Neural crest cell (in vitro differentiated cells): ENCODE results near the gene LRIT3. TPM values are rescaled to one million over a fixed set of nuclear protein-coding genes. Genes with fewer than 3 reads are reported as not detected.
A peak's percentile ranks its signal among the peaks of the same experiment; 100 is the strongest.

ENCODE experiments used
- DNase-seq: peaks from one replicate; pipeline ENCODE4 v3.0.0; 2021; ENCODE audit warnings: low read depth, mixed read lengths, low spot score
- H3K27ac Mint-ChIP-seq: one replicate; pipeline ENCODE4 v1.8.0; 2021; ENCODE audit warnings: mild to moderate bottlenecking, mixed read lengths; ENCODE audit not compliant: unreplicated experiment
- H3K27me3 Mint-ChIP-seq: 2 replicates; pipeline ENCODE4 v1.8.0; 2021; ENCODE audit warnings: low read depth, mild to moderate bottlenecking, mixed read lengths
- H3K36me3 Mint-ChIP-seq: 2 replicates; pipeline ENCODE4 v1.8.0; 2021; ENCODE audit warnings: low read depth, mild to moderate bottlenecking, mixed read lengths
- H3K4me1 Mint-ChIP-seq: 2 replicates; pipeline ENCODE4 v1.8.0; 2021; ENCODE audit warnings: mixed read lengths
- H3K4me3 Mint-ChIP-seq: one replicate; pipeline ENCODE4 v1.8.0; 2021; ENCODE audit warnings: mild to moderate bottlenecking, mixed read lengths
- H3K9me3 Mint-ChIP-seq: 2 replicates; pipeline ENCODE4 v1.8.0; 2021; ENCODE audit warnings: mixed read lengths
- long read RNA-seq: library from polyadenylated mRNA; unstranded; transcript quantifications from one replicate; pipeline ENCODE4 v2.0.0, GENCODE V29; 2020
- total RNA-seq: library from RNA; stranded (reverse); gene quantifications from 2 replicates; pipeline ENCODE4 v1.2.1, GENCODE V29; 2021
- TF ChIP-seq, protein P1 (sequence below): fragments of 200-600 bp; sonication (generic); conservative IDR thresholded peaks from 2 replicates; pipeline ENCODE4 v1.5.0; 2021; ENCODE audit warnings: antibody characterized with exemption, mild to moderate bottlenecking

The LRIT3 gene
- total RNA-seq, result 0.14 and 0.19 TPM in 2 replicates
- long read RNA-seq, result 0 reads

DNA sequence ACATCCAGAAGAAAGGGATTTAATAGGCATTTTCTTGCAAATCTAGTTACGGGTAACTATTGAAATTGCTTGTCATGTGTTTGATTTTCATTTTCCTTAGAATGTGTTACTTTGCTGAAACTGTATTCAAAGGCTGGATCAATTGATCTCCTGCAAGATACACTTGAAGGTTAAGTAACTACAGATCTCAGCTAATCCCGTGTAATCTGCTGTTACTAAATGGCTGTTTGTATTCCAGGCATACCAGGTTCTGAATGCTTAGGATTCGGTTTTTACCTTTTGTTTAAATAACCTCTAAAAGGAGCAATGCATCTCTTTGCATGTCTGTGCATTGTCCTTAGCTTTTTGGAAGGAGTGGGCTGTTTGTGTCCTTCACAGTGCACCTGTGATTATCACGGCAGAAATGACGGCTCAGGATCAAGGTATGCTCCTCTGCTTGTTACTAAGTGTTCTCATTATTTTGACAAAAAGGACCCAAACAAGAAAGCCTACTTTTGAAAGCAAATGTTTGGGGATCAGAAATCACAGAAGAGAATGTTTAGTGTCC lies at the start of gene LRIT3:
LRIT3 (plus strand) TSS at position 212 of the 547 bp plus-strand sequence; CDS start at position 307, 95 bp downstream.
- DNase-seq, result no peak
- Mint-ChIP-seq H3K4me1 (peaks cover 20% of the 10 kb centered on the region), H3K9me3 (peaks cover under 1% of the 10 kb centered on the region), H3K27me3 (no peaks in the 10 kb centered on the region), H3K36me3 (peaks cover under 1% of the 10 kb centered on the region), H3K4me3 (no peak within 1 kb of the TSS), H3K27ac (no peak within 1 kb of the TSS)
- TF ChIP-seq, protein P1, sequence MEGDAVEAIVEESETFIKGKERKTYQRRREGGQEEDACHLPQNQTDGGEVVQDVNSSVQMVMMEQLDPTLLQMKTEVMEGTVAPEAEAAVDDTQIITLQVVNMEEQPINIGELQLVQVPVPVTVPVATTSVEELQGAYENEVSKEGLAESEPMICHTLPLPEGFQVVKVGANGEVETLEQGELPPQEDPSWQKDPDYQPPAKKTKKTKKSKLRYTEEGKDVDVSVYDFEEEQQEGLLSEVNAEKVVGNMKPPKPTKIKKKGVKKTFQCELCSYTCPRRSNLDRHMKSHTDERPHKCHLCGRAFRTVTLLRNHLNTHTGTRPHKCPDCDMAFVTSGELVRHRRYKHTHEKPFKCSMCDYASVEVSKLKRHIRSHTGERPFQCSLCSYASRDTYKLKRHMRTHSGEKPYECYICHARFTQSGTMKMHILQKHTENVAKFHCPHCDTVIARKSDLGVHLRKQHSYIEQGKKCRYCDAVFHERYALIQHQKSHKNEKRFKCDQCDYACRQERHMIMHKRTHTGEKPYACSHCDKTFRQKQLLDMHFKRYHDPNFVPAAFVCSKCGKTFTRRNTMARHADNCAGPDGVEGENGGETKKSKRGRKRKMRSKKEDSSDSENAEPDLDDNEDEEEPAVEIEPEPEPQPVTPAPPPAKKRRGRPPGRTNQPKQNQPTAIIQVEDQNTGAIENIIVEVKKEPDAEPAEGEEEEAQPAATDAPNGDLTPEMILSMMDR, result no peak

DNA sequence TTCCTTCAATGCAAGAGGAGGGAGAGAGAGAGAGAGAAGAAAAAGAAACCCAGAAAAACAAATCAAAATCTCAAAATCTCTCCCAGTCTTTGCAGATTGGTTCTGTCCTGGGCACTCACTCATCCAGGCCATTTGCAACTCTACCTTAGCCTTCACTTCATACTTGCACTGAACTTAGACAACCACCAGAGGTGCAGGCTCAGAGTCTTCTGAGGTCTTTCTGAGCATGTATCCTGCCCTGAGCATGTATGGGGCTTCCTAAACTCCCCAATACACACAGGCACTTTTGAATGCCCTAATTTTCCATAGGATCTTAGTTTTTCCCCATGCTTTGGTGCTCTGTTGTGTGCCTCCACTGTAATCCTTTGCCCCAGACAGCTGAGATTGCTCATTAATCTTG lies 49.0 kb upstream of the LRIT3 start:
- H3K36me3 Mint-ChIP-seq, result no peaks in the 10 kb centered on the region
- no peak for DNase-seq
- peaks cover 13% of the 10 kb centered on the region for H3K9me3 Mint-ChIP-seq
- no peaks in the 10 kb centered on the region for H3K4me1 Mint-ChIP-seq
- no peak overlapping the region for H3K27ac Mint-ChIP-seq
- TF ChIP-seq, protein P1, result no peak
- H3K27me3 Mint-ChIP-seq, result peaks cover 22% of the 10 kb centered on the region
- no peak overlapping the region for H3K4me3 Mint-ChIP-seq

- TF ChIP-seq, protein P1, result no peak
- Mint-ChIP-seq H3K27me3 (peaks cover 15% of the 10 kb centered on the region), H3K9me3 (peaks cover 5% of the 10 kb centered on the region), H3K4me1 (no peaks in the 10 kb centered on the region), H3K27ac (no peak overlapping the region), H3K36me3 (no peaks in the 10 kb centered on the region), H3K4me3 (no peak overlapping the region)
- DNase-seq, result no peak
These were observed 46.7 kb upstream of the LRIT3 start for GRCh38 chr4:109801099-109801789.

GRCh38 chr4:109801895-109802319 lies 46.0 kb upstream of the LRIT3 start, which contains the start of gene CFI:
CFI (minus strand) TSS chr4:109801999; CDS start chr4:109801971, 28 bp downstream.
- Mint-ChIP-seq H3K36me3 (no peaks in the 10 kb centered on the region), H3K27ac (no peak within 1 kb of the TSS)

GRCh38 chr4:109803924-109804571 lies 43.9 kb upstream of the LRIT3 start:
- no peaks in the 10 kb centered on the region for H3K36me3 Mint-ChIP-seq
- H3K27me3 Mint-ChIP-seq, result peaks cover 8% of the 10 kb centered on the region
- no peaks in the 10 kb centered on the region for H3K9me3 Mint-ChIP-seq
- H3K4me3 Mint-ChIP-seq, result no peak overlapping the region
- no peak overlapping the region for H3K27ac Mint-ChIP-seq
- TF ChIP-seq, protein P1, result peak; percentile 52
- DNase-seq, result no peak
- H3K4me1 Mint-ChIP-seq, result no peaks in the 10 kb centered on the region

More at GRCh38 chr4:109801895-109802319, 46.0 kb upstream of the LRIT3 start, which contains the start of gene CFI:
- Mint-ChIP-seq H3K4me1 (no peaks in the 10 kb centered on the region), H3K27me3 (peaks cover 11% of the 10 kb centered on the region), H3K9me3 (peaks cover 4% of the 10 kb centered on the region), H3K4me3 (no peak within 1 kb of the TSS)
- TF ChIP-seq, protein P1, result no peak
- DNase-seq, result no peak
